HG03064 (cell line): ENCODE data around the gene TCEAL5.
"Not testable (repeated sequence)": the region's sequence is repeated elsewhere in the genome, so short reads cannot be mapped to it uniquely, and the experiment has no call there.

Experiments used
- ATAC-seq: cut with Tn5 transposase; IDR thresholded peaks from one replicate; pipeline ENCODE4 v1.9.1; 2021; ENCODE audit warnings: low read depth; ENCODE audit not compliant: unreplicated experiment

The TCEAL5 gene

DNA sequence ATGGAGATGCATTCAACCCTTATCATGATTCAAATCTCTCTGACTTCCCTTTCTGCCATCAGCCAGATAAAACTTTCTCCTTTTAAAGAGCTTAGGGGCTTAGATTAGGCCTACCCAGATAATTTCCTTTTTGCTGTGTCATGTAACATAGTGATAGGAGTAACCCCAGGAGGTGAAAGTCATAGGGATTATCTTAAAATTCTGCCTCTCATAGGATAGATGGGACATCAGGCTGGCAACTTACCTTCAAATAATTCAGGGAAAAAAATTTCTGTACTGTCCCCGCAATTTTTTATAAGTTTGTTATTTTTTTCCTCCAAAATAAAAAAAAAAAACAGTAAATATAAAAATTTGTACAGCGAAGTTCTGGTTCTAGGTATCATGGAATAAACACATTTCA is 40.9 kb downstream of the TCEAL5 start:
- ATAC-seq, result not testable (repeated sequence)

GRCh38 chrX:103234869-103235268 is 41.7 kb downstream of the TCEAL5 start:
- ATAC-seq, result no peak

GRCh38 chrX:103233263-103233662 is 43.3 kb downstream of the TCEAL5 start:
- ATAC-seq, result no peak

GRCh38 chrX:103225918-103226317 is 50.6 kb downstream of the TCEAL5 start:
- ATAC-seq, result not testable (repeated sequence)
